ENCODE measurements around the gene STXBP6. TPM values are rescaled to one million over a fixed set of nuclear protein-coding genes. Genes with fewer than 3 reads are reported as not detected.

The STXBP6 gene
- total and polyA plus RNA-seq, 4 donors, result 0.05 to 10.5 (median 2.3) TPM

DNA sequence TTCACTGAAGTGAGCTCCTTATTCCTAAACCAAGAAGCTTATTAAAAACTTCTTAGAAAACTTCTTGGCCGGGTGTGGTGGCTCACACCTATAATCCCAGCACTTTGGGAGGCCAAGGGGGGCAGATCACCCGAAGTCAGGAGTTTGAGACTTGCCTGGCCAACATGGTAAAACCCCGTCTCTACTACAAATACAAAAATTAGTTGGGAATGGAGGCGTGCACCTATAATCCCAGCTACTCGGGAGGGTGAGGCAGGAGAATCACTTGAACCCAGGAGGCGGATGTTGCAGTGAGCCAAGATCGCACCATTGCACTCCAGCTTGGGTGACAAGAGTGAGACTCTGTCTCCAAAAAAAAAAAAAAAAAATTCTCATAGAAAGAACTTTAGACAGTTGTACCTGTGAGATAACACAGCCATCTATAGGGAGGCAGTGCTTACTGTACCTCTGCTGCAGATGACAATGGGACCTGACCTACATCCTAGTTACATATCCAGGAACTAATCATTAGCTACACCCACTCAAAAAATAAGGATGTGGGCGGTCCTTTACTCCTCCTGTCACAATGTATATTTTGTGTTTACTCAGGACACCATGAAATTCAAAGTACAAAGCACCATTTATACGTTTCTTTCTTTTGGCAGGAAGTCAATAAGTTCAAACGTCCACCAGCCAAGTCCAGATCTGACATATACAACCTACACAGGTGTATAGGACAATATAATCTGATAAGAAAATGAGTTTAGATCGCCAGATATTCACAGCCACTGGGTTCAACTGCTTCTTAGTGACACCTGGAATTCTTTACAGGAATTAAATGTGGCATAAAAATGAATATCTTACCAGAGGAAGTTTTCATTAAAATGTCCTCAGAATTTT is 14.9 kb downstream of the STXBP6 start:
- no peak overlapping the region for H3K27ac ChIP-seq (ENCODE audit: low read depth in 1 of 2, low read length in 2 of 2)
- intact Hi-C loops (cut with DNase I), result no loop called here
- no peak overlapping the region for H3K4me3 ChIP-seq (ENCODE audit: low read length in 2 of 2)
- DNase-seq (no peak), ATAC-seq (ENCODE audit: low FRiP score) (no peak)
- no peaks in the 10 kb centered on the region for H3K36me3 ChIP-seq (ENCODE audit: control insufficient read depth in 1 of 2, insufficient read depth in 2 of 2, low read length in 1 of 2)
- no peaks in the 10 kb centered on the region for H3K9me3 ChIP-seq (ENCODE audit: control insufficient read depth, low read length)
- no peaks in the 10 kb centered on the region for H3K4me1 ChIP-seq (ENCODE audit: control insufficient read depth in 1 of 2, insufficient read depth in 2 of 2, low read length in 2 of 2)
- no peaks in the 10 kb centered on the region for H3K27me3 ChIP-seq (ENCODE audit: control insufficient read depth in 1 of 2, insufficient read depth in 2 of 2, low read length in 1 of 2)
- 79% methylated on average over 11 of the region's 11 CpGs for WGBS, 2 donors

DNA sequence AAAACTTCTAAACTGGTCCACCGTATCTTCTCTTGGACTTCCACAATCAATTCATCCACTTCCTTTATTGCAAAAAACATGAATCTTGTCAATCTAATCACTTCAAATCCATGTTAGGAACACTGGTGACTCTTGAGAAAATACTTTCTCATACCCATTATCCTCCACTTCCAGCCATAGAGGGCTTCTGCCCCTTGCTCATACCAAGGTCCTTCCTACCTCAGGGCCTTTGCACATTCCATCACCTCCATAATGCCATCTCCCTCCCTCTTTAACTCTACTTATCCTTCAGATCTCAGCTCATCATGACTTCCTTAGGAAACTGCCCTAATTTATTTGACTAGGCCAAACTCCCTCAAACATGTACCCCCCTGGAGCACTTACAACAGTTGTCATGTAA is 16.6 kb downstream of the STXBP6 start:
- DNase-seq (no peak), ATAC-seq (ENCODE audit: low FRiP score) (no peak)
- intact Hi-C loops (cut with DNase I), result no loop called here
- Histone ChIP-seq H3K27ac (ENCODE audit: low read depth in 1 of 2, low read length in 2 of 2) (no peak overlapping the region), H3K27me3 (ENCODE audit: control insufficient read depth in 1 of 2, insufficient read depth in 2 of 2, low read length in 1 of 2) (no peaks in the 10 kb centered on the region), H3K4me1 (ENCODE audit: control insufficient read depth in 1 of 2, insufficient read depth in 2 of 2, low read length in 2 of 2) (no peaks in the 10 kb centered on the region), H3K36me3 (ENCODE audit: control insufficient read depth in 1 of 2, insufficient read depth in 2 of 2, low read length in 1 of 2) (no peaks in the 10 kb centered on the region), H3K9me3 (ENCODE audit: control insufficient read depth, low read length) (no peaks in the 10 kb centered on the region), H3K4me3 (ENCODE audit: low read length in 2 of 2) (no peak overlapping the region)
- 94 to 96% methylated on average over 1 of the region's 1 CpG for WGBS, 2 donors

DNA sequence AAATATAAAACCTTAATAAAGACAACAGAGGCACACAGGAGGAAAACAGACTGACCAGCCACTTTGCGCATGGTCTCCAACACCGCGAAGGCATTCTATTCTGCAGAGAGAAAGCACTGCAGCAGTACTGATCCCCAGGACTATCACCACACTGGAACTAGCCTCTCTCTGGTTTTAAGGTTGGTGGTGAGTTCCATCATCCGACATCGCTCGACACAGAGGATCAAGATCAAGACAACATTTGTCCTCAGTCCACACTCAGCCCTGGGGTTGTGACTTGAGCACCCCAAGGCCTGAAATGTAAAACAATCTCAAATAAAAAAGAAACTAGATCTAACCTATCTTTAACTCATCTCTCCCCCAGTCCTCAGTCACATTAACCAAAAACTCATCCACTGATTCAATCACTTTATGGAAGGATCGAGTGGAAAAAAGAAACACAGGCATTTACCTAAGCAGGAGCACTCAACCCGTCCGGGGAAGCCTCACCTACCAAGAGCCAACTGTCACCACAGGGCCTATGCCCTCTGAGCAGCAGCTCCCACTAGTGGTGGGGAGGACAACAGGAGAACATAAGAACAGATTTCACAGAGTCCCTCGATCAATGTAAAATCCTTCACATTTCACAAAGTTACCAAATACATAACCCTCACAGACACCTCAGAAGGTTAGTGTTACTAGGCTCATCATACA is 17.7 kb downstream of the STXBP6 start:
- WGBS, 2 donors, result 88 to 95% methylated on average over 10 of the region's 10 CpGs
- DNase-seq, result no peak
- Histone ChIP-seq H3K4me3 (ENCODE audit: low read length in 2 of 2) (no peak overlapping the region), H3K9me3 (ENCODE audit: control insufficient read depth, low read length) (no peaks in the 10 kb centered on the region), H3K27me3 (ENCODE audit: control insufficient read depth in 1 of 2, insufficient read depth in 2 of 2, low read length in 1 of 2) (no peaks in the 10 kb centered on the region), H3K4me1 (ENCODE audit: control insufficient read depth in 1 of 2, insufficient read depth in 2 of 2, low read length in 2 of 2) (no peaks in the 10 kb centered on the region), H3K36me3 (ENCODE audit: control insufficient read depth in 1 of 2, insufficient read depth in 2 of 2, low read length in 1 of 2) (no peaks in the 10 kb centered on the region), H3K27ac (ENCODE audit: low read depth in 1 of 2, low read length in 2 of 2) (no peak overlapping the region)
- no peak for ATAC-seq (ENCODE audit: low FRiP score)
- intact Hi-C loops (cut with DNase I), result no loop called here

DNA sequence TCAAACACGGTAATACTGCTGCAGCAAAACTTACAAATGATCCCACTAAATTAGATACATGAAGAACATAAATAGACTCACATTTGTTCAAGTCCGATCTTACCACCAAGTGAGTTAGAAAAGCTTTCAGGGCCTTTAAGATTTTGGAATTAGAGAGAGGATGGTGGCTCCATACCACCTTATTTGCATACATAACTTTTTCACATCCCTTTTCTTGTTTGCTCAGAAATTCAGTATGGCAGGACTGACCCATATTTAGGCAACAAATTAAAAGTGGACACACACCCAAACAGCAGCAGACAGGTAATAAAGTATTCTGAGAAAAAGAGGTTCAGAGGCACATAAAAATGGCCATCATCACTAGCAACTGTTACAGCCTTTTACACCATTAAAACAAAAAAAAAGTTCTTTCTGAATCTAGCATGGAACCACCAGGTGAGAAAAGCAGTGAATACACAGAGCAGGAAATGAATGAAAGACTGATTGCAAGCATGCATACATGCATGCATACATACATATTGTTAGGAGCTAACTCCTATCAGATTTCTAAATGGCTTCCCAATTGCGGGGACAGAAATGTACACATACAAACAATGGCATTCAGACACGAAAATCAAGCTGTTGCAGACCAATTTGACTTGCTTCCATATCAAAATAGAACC is 23.3 kb downstream of the STXBP6 start:
- Histone ChIP-seq H3K9me3 (ENCODE audit: control insufficient read depth, low read length) (no peaks in the 10 kb centered on the region), H3K4me3 (ENCODE audit: low read length in 2 of 2) (no peak overlapping the region), H3K27me3 (ENCODE audit: control insufficient read depth in 1 of 2, insufficient read depth in 2 of 2, low read length in 1 of 2) (no peaks in the 10 kb centered on the region), H3K27ac (ENCODE audit: low read depth in 1 of 2, low read length in 2 of 2) (no peak overlapping the region), H3K36me3 (ENCODE audit: control insufficient read depth in 1 of 2, insufficient read depth in 2 of 2, low read length in 1 of 2) (no peaks in the 10 kb centered on the region), H3K4me1 (ENCODE audit: control insufficient read depth in 1 of 2, insufficient read depth in 2 of 2, low read length in 2 of 2) (no peaks in the 10 kb centered on the region)
- DNase-seq (no peak), ATAC-seq (ENCODE audit: low FRiP score) (no peak)
- WGBS, 2 donors, result 78 to 86% methylated on average over 4 of the region's 4 CpGs
- intact Hi-C loops (cut with DNase I), result loop anchor here in 1 of 2 donors (10.0 kb wide), 1 partner anchor 108 kb away; no protein-coding TSS in a partner anchor

DNA sequence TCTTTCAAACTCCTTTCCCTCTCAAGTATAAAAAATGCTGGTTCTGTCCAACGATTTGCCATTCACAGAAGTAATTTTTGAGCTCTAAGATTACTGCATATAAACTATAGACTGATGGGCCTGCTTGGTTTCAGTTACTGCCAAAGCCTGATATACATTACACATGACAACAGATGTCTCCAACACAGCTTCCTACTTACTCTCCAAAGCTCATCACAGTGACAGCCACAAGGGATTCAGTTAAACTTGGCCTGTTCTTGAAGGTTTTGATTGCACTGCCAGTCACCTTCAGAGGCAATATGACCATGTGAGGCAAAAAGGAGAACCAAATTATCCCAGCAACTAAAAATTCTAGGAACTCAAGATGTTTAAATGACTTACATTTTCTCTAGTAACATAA is 30.1 kb downstream of the STXBP6 start:
- DNase-seq, result no peak
- no peaks in the 10 kb centered on the region for H3K36me3 ChIP-seq (ENCODE audit: control insufficient read depth in 1 of 2, insufficient read depth in 2 of 2, low read length in 1 of 2)
- H3K27ac ChIP-seq (ENCODE audit: low read depth in 1 of 2, low read length in 2 of 2), result no peak overlapping the region
- H3K9me3 ChIP-seq (ENCODE audit: control insufficient read depth, low read length), result no peaks in the 10 kb centered on the region
- WGBS, 2 donors, result 31 to 69% methylated on average over 1 of the region's 1 CpG
- no peaks in the 10 kb centered on the region for H3K4me1 ChIP-seq (ENCODE audit: control insufficient read depth in 1 of 2, insufficient read depth in 2 of 2, low read length in 2 of 2)
- intact Hi-C loops (cut with DNase I), result loop anchor here in 1 of 2 donors (10.0 kb wide), 1 partner anchor 115 kb away; no protein-coding TSS in a partner anchor
- no peak for ATAC-seq (ENCODE audit: low FRiP score)
- no peaks in the 10 kb centered on the region for H3K27me3 ChIP-seq (ENCODE audit: control insufficient read depth in 1 of 2, insufficient read depth in 2 of 2, low read length in 1 of 2)
- H3K4me3 ChIP-seq (ENCODE audit: low read length in 2 of 2), result no peak overlapping the region

DNA sequence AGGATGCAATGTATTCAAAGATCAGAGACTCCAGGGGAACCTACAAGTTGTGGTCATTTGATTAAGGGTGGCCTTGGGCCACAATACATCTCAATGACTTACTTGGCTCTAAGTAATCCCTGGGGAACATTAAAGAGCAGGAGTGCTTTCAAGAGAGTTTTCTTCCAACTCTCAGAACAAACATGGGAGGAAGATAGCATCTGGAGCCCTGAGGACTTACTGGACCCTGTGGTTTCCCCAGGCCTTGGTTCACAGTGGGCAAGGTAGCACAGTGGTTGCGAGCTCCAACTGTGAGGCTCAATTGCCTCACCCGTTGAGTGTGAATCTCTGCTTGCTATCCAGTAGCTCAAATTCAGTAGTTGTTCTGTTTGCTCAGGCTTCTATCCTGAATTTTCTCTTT is 32.4 kb downstream of the STXBP6 start:
- no peaks in the 10 kb centered on the region for H3K4me1 ChIP-seq (ENCODE audit: control insufficient read depth in 1 of 2, insufficient read depth in 2 of 2, low read length in 2 of 2)
- no peak overlapping the region for H3K27ac ChIP-seq (ENCODE audit: low read depth in 1 of 2, low read length in 2 of 2)
- H3K9me3 ChIP-seq (ENCODE audit: control insufficient read depth, low read length), result no peaks in the 10 kb centered on the region
- H3K27me3 ChIP-seq (ENCODE audit: control insufficient read depth in 1 of 2, insufficient read depth in 2 of 2, low read length in 1 of 2), result no peaks in the 10 kb centered on the region
- DNase-seq (no peak), ATAC-seq (ENCODE audit: low FRiP score) (no peak)
- H3K36me3 ChIP-seq (ENCODE audit: control insufficient read depth in 1 of 2, insufficient read depth in 2 of 2, low read length in 1 of 2), result no peaks in the 10 kb centered on the region
- intact Hi-C loops (cut with DNase I), result no loop called here
- WGBS, 2 donors, result 88 to 89% methylated on average over 2 of the region's 2 CpGs
- H3K4me3 ChIP-seq (ENCODE audit: low read length in 2 of 2), result no peak overlapping the region

DNA sequence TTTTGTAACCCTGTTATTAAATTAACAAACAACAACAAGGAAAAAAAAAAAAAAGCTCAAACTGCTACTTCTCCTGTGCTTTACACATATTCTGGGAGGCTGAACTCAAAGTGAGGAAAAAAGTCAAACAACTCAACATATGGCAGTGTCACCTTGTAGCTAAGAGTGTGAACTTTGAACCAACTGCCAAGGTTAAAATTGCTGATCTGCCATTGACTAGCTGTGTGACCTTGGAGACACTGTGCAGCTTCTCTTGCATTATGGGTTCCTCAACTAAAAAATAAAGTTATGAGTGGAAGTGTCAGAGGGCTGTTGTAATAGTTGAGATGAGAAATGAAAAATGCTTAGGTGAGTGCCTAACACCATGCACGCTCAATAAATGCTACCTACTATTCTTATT is 34.2 kb downstream of the STXBP6 start:
- H3K4me3 ChIP-seq (ENCODE audit: low read length in 2 of 2), result no peak overlapping the region

DNA sequence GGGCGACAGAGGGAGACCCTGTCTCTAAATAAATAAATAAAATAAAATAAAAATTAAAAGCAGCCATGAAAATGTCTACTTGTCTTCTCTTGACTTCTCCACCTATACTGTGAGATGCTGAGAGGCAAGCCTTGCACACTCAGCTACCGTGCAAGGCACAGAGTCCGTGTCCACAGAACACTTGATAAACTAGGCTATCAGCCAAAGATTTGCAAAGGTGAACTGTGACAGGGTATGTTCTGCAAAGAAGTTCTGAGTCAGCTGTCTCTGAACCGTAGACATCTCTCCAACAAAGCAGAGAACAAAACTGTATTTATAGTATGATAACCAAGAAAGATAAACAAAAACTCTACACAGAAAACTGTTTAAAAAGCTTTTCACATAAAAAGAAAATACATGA is 35.5 kb downstream of the STXBP6 start:
- ATAC-seq (ENCODE audit: low FRiP score), result no peak
- H3K9me3 ChIP-seq (ENCODE audit: control insufficient read depth, low read length), result no peaks in the 10 kb centered on the region
- DNase-seq, result no peak
- no peak overlapping the region for H3K27ac ChIP-seq (ENCODE audit: low read depth in 1 of 2, low read length in 2 of 2)
- H3K4me1 ChIP-seq (ENCODE audit: control insufficient read depth in 1 of 2, insufficient read depth in 2 of 2, low read length in 2 of 2), result no peaks in the 10 kb centered on the region
- no peak overlapping the region for H3K4me3 ChIP-seq (ENCODE audit: low read length in 2 of 2)
- intact Hi-C loops (cut with DNase I), result no loop called here
- no peaks in the 10 kb centered on the region for H3K36me3 ChIP-seq (ENCODE audit: control insufficient read depth in 1 of 2, insufficient read depth in 2 of 2, low read length in 1 of 2)
- 43 to 44% methylated on average over 4 of the region's 4 CpGs for WGBS, 2 donors
- H3K27me3 ChIP-seq (ENCODE audit: control insufficient read depth in 1 of 2, insufficient read depth in 2 of 2, low read length in 1 of 2), result no peaks in the 10 kb centered on the region

More for the DNA sequence above, 34.2 kb downstream of the STXBP6 start:
- no peaks in the 10 kb centered on the region for H3K27me3 ChIP-seq (ENCODE audit: control insufficient read depth in 1 of 2, insufficient read depth in 2 of 2, low read length in 1 of 2)
- no peaks in the 10 kb centered on the region for H3K9me3 ChIP-seq (ENCODE audit: control insufficient read depth, low read length)
- DNase-seq, result no peak
- no peak for ATAC-seq (ENCODE audit: low FRiP score)
- intact Hi-C loops (cut with DNase I), result no loop called here
- no peak overlapping the region for H3K27ac ChIP-seq (ENCODE audit: low read depth in 1 of 2, low read length in 2 of 2)
- 91 to 94% methylated on average over 1 of the region's 1 CpG for WGBS, 2 donors
- H3K36me3 ChIP-seq (ENCODE audit: control insufficient read depth in 1 of 2, insufficient read depth in 2 of 2, low read length in 1 of 2), result no peaks in the 10 kb centered on the region
- no peaks in the 10 kb centered on the region for H3K4me1 ChIP-seq (ENCODE audit: control insufficient read depth in 1 of 2, insufficient read depth in 2 of 2, low read length in 2 of 2)
